ENCODE measurements around the gene FBXO21. TPM values are rescaled to one million over a fixed set of nuclear protein-coding genes. Genes with fewer than 3 reads are reported as not detected.

FBXO21 gene
- total RNA-seq, 1 donor from 2014 or later, result 69.3 TPM

GRCh38 chr12:117134721-117135120, 55.5 kb downstream of the FBXO21 start:
- Mint-ChIP-seq H3K4me3 (no peak overlapping the region), H3K27me3 (ENCODE audit: insufficient read depth, low read depth) (peaks cover 5% of the 10 kb centered on the region)

DNA sequence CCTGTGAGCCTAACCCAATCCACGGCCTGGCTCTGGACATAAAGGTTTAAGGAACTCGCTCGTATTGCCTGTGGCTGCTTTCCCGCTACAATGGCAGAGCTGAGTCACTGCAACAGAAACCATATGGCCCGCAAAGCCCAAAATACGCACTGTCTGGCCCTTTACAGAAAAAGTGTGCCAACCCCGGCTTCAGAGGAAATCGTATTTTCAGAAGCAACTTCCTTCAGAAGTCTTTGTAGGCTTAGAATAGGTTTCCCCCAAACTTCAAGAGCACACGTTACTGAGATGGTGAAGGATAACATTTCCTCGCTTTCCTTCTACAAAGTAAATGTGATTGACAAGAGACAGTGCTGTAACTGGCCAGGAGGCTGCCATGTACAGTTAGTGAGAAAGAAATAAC, 56.2 kb downstream of the FBXO21 start:
- no peaks in the 10 kb centered on the region for H3K9me3 Mint-ChIP-seq
- TF ChIP-seq EZH2phosphoT487 (IDR thresholded peaks at IDR 0.05) (no peak), EZH2 (IDR thresholded peaks at IDR 0.05) (no peak), CTCF (IDR thresholded peaks at IDR 0.05) (no peak)
- H3K4me1 Mint-ChIP-seq, result peaks cover 18% of the 10 kb centered on the region
- H3F3A ChIP-seq (ENCODE audit: low read depth), result peaks cover 11% of the 10 kb centered on the region
- H3K4me3 Mint-ChIP-seq, result no peak overlapping the region
- H3K27me3 ChIP-seq, result no peaks in the 10 kb centered on the region
- H3K27me3 Mint-ChIP-seq (ENCODE audit: insufficient read depth, low read depth), result peaks cover 5% of the 10 kb centered on the region
- H3K4me2 ChIP-seq, result no peak overlapping the region
- H3K79me2 ChIP-seq (ENCODE audit: low read depth), result no peaks in the 10 kb centered on the region
- H3K9me3 ChIP-seq (ENCODE audit: low read depth), result no peaks in the 10 kb centered on the region
- H4K20me1 ChIP-seq (ENCODE audit: low read depth), result no peaks in the 10 kb centered on the region
- no peak overlapping the region for H3K27ac Mint-ChIP-seq
- no peak overlapping the region for H3K4me3 ChIP-seq
- no peaks in the 10 kb centered on the region for H3K36me3 Mint-ChIP-seq
- H3K36me3 ChIP-seq, result no peaks in the 10 kb centered on the region
- H3K4me1 ChIP-seq, result peaks cover 8% of the 10 kb centered on the region
- no peak overlapping the region for H2AFZ ChIP-seq (replicated peaks)
- no peak overlapping the region for H3K27ac ChIP-seq
- DNase-seq (ENCODE audit: low spot score), result no peak
- H3K9ac ChIP-seq, result no peak overlapping the region

More at GRCh38 chr12:117134721-117135120, 55.5 kb downstream of the FBXO21 start:
- H3K9me3 ChIP-seq (ENCODE audit: low read depth), result no peaks in the 10 kb centered on the region
- Mint-ChIP-seq H3K36me3 (no peaks in the 10 kb centered on the region), H3K9me3 (no peaks in the 10 kb centered on the region), H3K27ac (no peak overlapping the region), H3K4me1 (peaks cover 15% of the 10 kb centered on the region)
- H3K9ac ChIP-seq, result no peak overlapping the region
- H3K27me3 ChIP-seq, result no peaks in the 10 kb centered on the region
- no peak overlapping the region for H3K4me2 ChIP-seq
- H3K27ac ChIP-seq, result no peak overlapping the region
- no peak overlapping the region for H2AFZ ChIP-seq (replicated peaks)
- no peak for TF ChIP-seq CTCF (IDR thresholded peaks at IDR 0.05)
- no peak for TF ChIP-seq EZH2phosphoT487 (IDR thresholded peaks at IDR 0.05)
- H3K36me3 ChIP-seq, result no peaks in the 10 kb centered on the region
- H3K79me2 ChIP-seq (ENCODE audit: low read depth), result no peaks in the 10 kb centered on the region
- DNase-seq (ENCODE audit: low spot score), result no peak
- peaks cover 5% of the 10 kb centered on the region for H3K4me1 ChIP-seq
- H3F3A ChIP-seq (ENCODE audit: low read depth), result peaks cover 4% of the 10 kb centered on the region
- no peaks in the 10 kb centered on the region for H4K20me1 ChIP-seq (ENCODE audit: low read depth)
- no peak overlapping the region for H3K4me3 ChIP-seq

GRCh38 chr12:117130801-117131200, 59.5 kb downstream of the FBXO21 start:
- Histone ChIP-seq H3F3A (ENCODE audit: low read depth) (peaks cover 44% of the 10 kb centered on the region), H3K9me3 (ENCODE audit: low read depth) (no peaks in the 10 kb centered on the region), H4K20me1 (ENCODE audit: low read depth) (no peaks in the 10 kb centered on the region), H3K27ac (no peak overlapping the region), H3K36me3 (no peaks in the 10 kb centered on the region), H3K27me3 (no peaks in the 10 kb centered on the region), H3K4me1 (peaks cover 8% of the 10 kb centered on the region), H3K4me2 (no peak overlapping the region), H3K4me3 (no peak overlapping the region), H2AFZ (replicated peaks) (no peak overlapping the region), H3K9ac (no peak overlapping the region), H3K79me2 (ENCODE audit: low read depth) (no peaks in the 10 kb centered on the region)
- DNase-seq (ENCODE audit: low spot score), result no peak
- Mint-ChIP-seq H3K9me3 (peaks cover 8% of the 10 kb centered on the region), H3K27me3 (ENCODE audit: insufficient read depth, low read depth) (peaks cover 22% of the 10 kb centered on the region), H3K4me1 (peaks cover 25% of the 10 kb centered on the region), H3K27ac (no peak overlapping the region), H3K36me3 (no peaks in the 10 kb centered on the region), H3K4me3 (no peak overlapping the region)
- TF ChIP-seq EZH2 (IDR thresholded peaks at IDR 0.05) (no peak), EZH2phosphoT487 (IDR thresholded peaks at IDR 0.05) (no peak), CTCF (IDR thresholded peaks at IDR 0.05) (no peak)

All from neural progenitor cell (in vitro differentiated cells).